H9 (cell line): ENCODE data around the gene FARP1. TPM values are rescaled to one million over a fixed set of nuclear protein-coding genes. Genes with fewer than 3 reads are reported as not detected.

Source experiments
- DNase-seq: peaks from one replicate; pipeline ENCODE4 v3.0.0-alpha.2; 2017
- H2AFZ ChIP-seq: one replicate; pipeline ENCODE4 v1.6.1; 2013; ENCODE audit warnings: mild to moderate bottlenecking, low read length, control low read depth, moderate library complexity
- H2AK5ac ChIP-seq: 2 replicates; pipeline ENCODE4 v1.6.1; 2013; ENCODE audit warnings: low read length, control low read depth, mixed read lengths; ENCODE audit not compliant: insufficient read length
- H2BK120ac ChIP-seq: one replicate; pipeline ENCODE4 v1.6.1; 2013; ENCODE audit warnings: low read depth, mild to moderate bottlenecking, low read length, control low read depth, inconsistent platforms; ENCODE audit not compliant: poor library complexity, severe bottlenecking
- H2BK12ac ChIP-seq: 2 replicates; pipeline ENCODE4 v1.6.1; 2013; ENCODE audit warnings: low read length, control low read depth, mixed read lengths, low read depth; ENCODE audit not compliant: insufficient read length
- H2BK15ac ChIP-seq: 2 replicates; pipeline ENCODE4 v1.6.1; 2013; ENCODE audit warnings: low read depth, low read length, control low read depth
- H2BK20ac ChIP-seq: one replicate; pipeline ENCODE4 v1.6.1; 2013; ENCODE audit warnings: low read depth, mild to moderate bottlenecking, low read length, control low read depth, inconsistent platforms; ENCODE audit not compliant: poor library complexity, severe bottlenecking
- H2BK5ac ChIP-seq: 2 replicates; pipeline ENCODE4 v1.6.1; 2013; ENCODE audit warnings: low read length, control low read depth, mixed read lengths; ENCODE audit not compliant: insufficient read length
- H3K14ac ChIP-seq: 2 replicates; pipeline ENCODE4 v1.6.1; 2013; ENCODE audit warnings: low read length, control low read depth; ENCODE audit not compliant: insufficient read depth
- H3K18ac ChIP-seq: 2 replicates; pipeline ENCODE4 v1.6.1; 2013; ENCODE audit warnings: low read depth, mild to moderate bottlenecking, mixed read lengths, low read length, control low read depth; ENCODE audit not compliant: insufficient read length
- H3K23ac ChIP-seq: 2 replicates; pipeline ENCODE4 v1.6.1; 2013; ENCODE audit warnings: low read length, control low read depth, mixed read lengths, low read depth; ENCODE audit not compliant: insufficient read length
- H3K23me2 ChIP-seq: 2 replicates; pipeline ENCODE4 v1.6.1; 2013; ENCODE audit warnings: low read depth, mild to moderate bottlenecking, mixed read lengths, low read length, control low read depth; ENCODE audit not compliant: insufficient read length, poor library complexity, severe bottlenecking
- H3K27ac ChIP-seq: 2 replicates; pipeline ENCODE4 v1.5.1; 2013; ENCODE audit warnings: low read length, control low read depth, mixed read lengths, low read depth; ENCODE audit not compliant: insufficient read length
- H3K27me3 ChIP-seq: 2 replicates; pipeline ENCODE4 v1.6.1; 2013; ENCODE audit warnings: low read length, control low read depth, inconsistent platforms; ENCODE audit not compliant: insufficient read depth
- H3K4ac ChIP-seq: 2 replicates; pipeline ENCODE4 v1.6.1; 2013; ENCODE audit warnings: low read depth, mild to moderate bottlenecking, control low read depth, inconsistent platforms, low read length, moderate library complexity
- H3K4me1 ChIP-seq: 2 replicates; pipeline ENCODE4 v1.6.1; 2013; ENCODE audit warnings: low read length, control low read depth, inconsistent platforms; ENCODE audit not compliant: insufficient read depth
- H3K4me2 ChIP-seq: 2 replicates; pipeline ENCODE4 v1.6.1; 2013; ENCODE audit warnings: low read length, control low read depth, mixed read lengths; ENCODE audit not compliant: insufficient read length, insufficient read depth
- H3K56ac ChIP-seq: 2 replicates; pipeline ENCODE4 v1.6.1; 2013; ENCODE audit warnings: low read depth, mild to moderate bottlenecking, mixed read lengths, low read length, control low read depth; ENCODE audit not compliant: insufficient read length
- H3K79me1 ChIP-seq: 2 replicates; pipeline ENCODE4 v1.6.1; 2013; ENCODE audit warnings: low read depth, mild to moderate bottlenecking, moderate library complexity, low read length, control low read depth, inconsistent platforms; ENCODE audit not compliant: insufficient read depth, poor library complexity, severe bottlenecking
- H3K79me2 ChIP-seq: 2 replicates; pipeline ENCODE4 v1.6.1; 2013; ENCODE audit warnings: low read length, control low read depth, inconsistent platforms; ENCODE audit not compliant: insufficient read depth
- H3K9ac ChIP-seq: 2 replicates; pipeline ENCODE4 v1.6.1; 2013; ENCODE audit warnings: low read length, control low read depth, mixed read lengths; ENCODE audit not compliant: insufficient read length; ENCODE audit errors: extremely low read depth
- H3K9me3 ChIP-seq: one replicate; pipeline ENCODE4 v1.6.1; 2013; ENCODE audit warnings: low read depth, low read length, inconsistent platforms; ENCODE audit not compliant: control insufficient read depth
- H3T11ph ChIP-seq: one replicate; pipeline ENCODE4 v1.6.1; 2013; ENCODE audit warnings: mild to moderate bottlenecking, low read length, control low read depth, inconsistent platforms
- H4K20me1 ChIP-seq: one replicate; pipeline ENCODE4 v1.6.1; 2013; ENCODE audit not compliant: control insufficient read depth, insufficient read length, insufficient read depth
- H4K5ac ChIP-seq: 2 replicates; pipeline ENCODE4 v1.6.1; 2013; ENCODE audit warnings: low read depth, mild to moderate bottlenecking, mixed read lengths, low read length, control low read depth; ENCODE audit not compliant: insufficient read length
- H4K8ac ChIP-seq: replicated peaks from 2 replicates; pipeline ENCODE4 v1.6.1; 2013; ENCODE audit warnings: low read length, control low read depth, mixed read lengths, low read depth; ENCODE audit not compliant: insufficient read length
- H4K91ac ChIP-seq: 2 replicates; pipeline ENCODE4 v1.6.1; 2013; ENCODE audit warnings: low read depth, mild to moderate bottlenecking, moderate library complexity, mixed read lengths, low read length, control low read depth; ENCODE audit not compliant: insufficient read length
- H3K27ac Mint-ChIP-seq, 3 experiments: 2 replicates in 2 of 3; 3 replicates in 1 of 3; pipeline ENCODE4 v1.8.0; 2020 to 2021; ENCODE audit warnings: mixed read lengths in 3 of 3, mild to moderate bottlenecking in 1 of 3, moderate library complexity in 1 of 3
- H3K27me3 Mint-ChIP-seq: 2 replicates; pipeline ENCODE4 v1.8.0; 2021; ENCODE audit warnings: low read depth, mild to moderate bottlenecking, moderate library complexity, mixed read lengths
- H3K36me3 Mint-ChIP-seq, 3 experiments: 2 replicates in 2 of 3; 3 replicates in 1 of 3; pipeline ENCODE4 v1.8.0; 2020 to 2021; ENCODE audit warnings: low read depth in 3 of 3, mixed read lengths in 3 of 3; ENCODE audit not compliant: insufficient read depth in 1 of 3
- H3K4me1 Mint-ChIP-seq, 2 experiments: 2 replicates each; pipeline ENCODE4 v1.8.0; 2020; ENCODE audit warnings: mixed read lengths in 2 of 2
- H3K4me3 Mint-ChIP-seq, 2 experiments: 2 replicates in 1 of 2; 3 replicates in 1 of 2; pipeline ENCODE4 v1.8.0; 2020 to 2021; ENCODE audit warnings: mild to moderate bottlenecking in 2 of 2, mixed read lengths in 2 of 2, moderate library complexity in 1 of 2
- H3K9me3 Mint-ChIP-seq, 2 experiments: 2 replicates in 1 of 2; 3 replicates in 1 of 2; pipeline ENCODE4 v1.8.0; 2020; ENCODE audit warnings: mild to moderate bottlenecking in 2 of 2, mixed read lengths in 2 of 2, moderate library complexity in 1 of 2
- WGBS: extraction: QIAGEN DNeasy Blood & Tissue Kit; methylation state at CpG from one replicate; pipeline ENCODE4 v1.1.7; 2013; ENCODE audit warnings: missing lambda C conversion rate, low lambda C conversion rate, mixed read lengths; ENCODE audit not compliant: insufficient read length; ENCODE audit errors: extremely low coverage; 5-methylcytosine and 5-hydroxymethylcytosine counted together
- total RNA-seq: library from RNA; stranded (reverse); gene quantifications from 2 replicates; pipeline ENCODE4 v1.2.1, GENCODE V29; 2021
- TF ChIP-seq, protein P1 (sequence below): fragments of 200-600 bp; sonication (generic); conservative IDR thresholded peaks from 3 replicates; pipeline ENCODE4 v1.8.0; 2021; ENCODE audit warnings: antibody characterized with exemption, mild to moderate bottlenecking

Gene FARP1
- total RNA-seq, 1 experiment from 2014 or later, result 95.9 TPM

GRCh38 chr13:98157188-98157587, 14.3 kb downstream of the FARP1 start:
- H3K27me3 Mint-ChIP-seq, result no peaks in the 10 kb centered on the region

More at GRCh38 chr13:98157188-98157587, 14.3 kb downstream of the FARP1 start:
- no CpG with 5 or more reads among the region's 7 CpGs for WGBS
- Histone ChIP-seq H3K27ac (no peak overlapping the region), H2BK5ac (no peak overlapping the region), H3K14ac (no peak overlapping the region), H3K79me2 (peaks cover 12% of the 10 kb centered on the region; the same call in 1 of the 2 replicates), H3K56ac (no peak overlapping the region), H3K4me2 (no peak overlapping the region), H3K27me3 (no peaks in the 10 kb centered on the region), H3K9me3 (no peaks in the 10 kb centered on the region), H2BK15ac (no peak overlapping the region), H3K23ac (no peak overlapping the region), H4K8ac (no peak overlapping the region), H4K5ac (no peak overlapping the region), H2BK12ac (no peak overlapping the region), H2BK20ac (no peak overlapping the region), H2AK5ac (no peak overlapping the region), H2AFZ (no peak overlapping the region), H3T11ph (no peak overlapping the region), H4K20me1 (no peaks in the 10 kb centered on the region), H3K9ac (no peak overlapping the region), H3K4ac (no peak overlapping the region), H2BK120ac (no peak overlapping the region), H3K23me2 (no peaks in the 10 kb centered on the region), H3K79me1 (peaks cover 2% of the 10 kb centered on the region), H4K91ac (no peak overlapping the region), H3K4me1 (peaks cover 4% of the 10 kb centered on the region), H3K18ac (no peak overlapping the region)
- Mint-ChIP-seq H3K36me3 (peaks cover 7 to 9% (median 8%) of the 10 kb centered on the region in 3 experiments), H3K27ac (peak overlapping the region; percentile 43 to 65 (median 47); a peak in 6 of 7 replicates), H3K4me3 (no peak overlapping the region; a peak in 1 of 5 replicates), H3K9me3 (no peaks in the 10 kb centered on the region), H3K4me1 (peaks cover 28 to 33% of the 10 kb centered on the region in 2 experiments)
- TF ChIP-seq, protein P1, sequence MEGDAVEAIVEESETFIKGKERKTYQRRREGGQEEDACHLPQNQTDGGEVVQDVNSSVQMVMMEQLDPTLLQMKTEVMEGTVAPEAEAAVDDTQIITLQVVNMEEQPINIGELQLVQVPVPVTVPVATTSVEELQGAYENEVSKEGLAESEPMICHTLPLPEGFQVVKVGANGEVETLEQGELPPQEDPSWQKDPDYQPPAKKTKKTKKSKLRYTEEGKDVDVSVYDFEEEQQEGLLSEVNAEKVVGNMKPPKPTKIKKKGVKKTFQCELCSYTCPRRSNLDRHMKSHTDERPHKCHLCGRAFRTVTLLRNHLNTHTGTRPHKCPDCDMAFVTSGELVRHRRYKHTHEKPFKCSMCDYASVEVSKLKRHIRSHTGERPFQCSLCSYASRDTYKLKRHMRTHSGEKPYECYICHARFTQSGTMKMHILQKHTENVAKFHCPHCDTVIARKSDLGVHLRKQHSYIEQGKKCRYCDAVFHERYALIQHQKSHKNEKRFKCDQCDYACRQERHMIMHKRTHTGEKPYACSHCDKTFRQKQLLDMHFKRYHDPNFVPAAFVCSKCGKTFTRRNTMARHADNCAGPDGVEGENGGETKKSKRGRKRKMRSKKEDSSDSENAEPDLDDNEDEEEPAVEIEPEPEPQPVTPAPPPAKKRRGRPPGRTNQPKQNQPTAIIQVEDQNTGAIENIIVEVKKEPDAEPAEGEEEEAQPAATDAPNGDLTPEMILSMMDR, result no peak
- no peak for DNase-seq
